K562 (cell line): Measurements from ENCODE around the gene GPX6. TPM values are rescaled to one million over a fixed set of nuclear protein-coding genes. Genes with fewer than 3 reads are reported as not detected.

Source experiments
- ATF3 ChIP-seq, 2 experiments: fragments of 450-650 bp in 1 of 2; sonication (generic) in 1 of 2; formaldehyde crosslinking in 1 of 2; IDR thresholded peaks in 1 of 2; conservative IDR thresholded peaks in 1 of 2; 2 replicates each; pipeline versions ENCODE4 v1.6.1 to v1.8.1; 2016 to 2023; ENCODE audit warnings: mild to moderate bottlenecking in 2 of 2, moderate library complexity in 2 of 2, inconsistent platforms in 1 of 2, missing genetic modification reagents in 1 of 2
- CEBPG ChIP-seq, 3 experiments: fragments of 200-800 bp in 1 of 3; sonication (Bioruptor generic) in 1 of 3; sonication (generic) in 1 of 3; formaldehyde crosslinking in 1 of 3; IDR thresholded peaks in 2 of 3; conservative IDR thresholded peaks in 1 of 3; 2 replicates each; pipeline versions ENCODE4 v1.6.1 to v1.8.0; 2016 to 2022; ENCODE audit warnings: missing compliant biosample characterization in 2 of 3, missing genetic modification characterization in 2 of 3, mild to moderate bottlenecking in 1 of 3, missing genetic modification reagents in 1 of 3
- CXXC5 ChIP-seq: fragments of 250-450 bp; sonication (Bioruptor Pico); IDR thresholded peaks from 2 replicates; pipeline ENCODE4 v1.8.0; 2022; ENCODE audit warnings: inconsistent platforms, mild to moderate bottlenecking, moderate library complexity
- GABPA ChIP-seq: fragments of 200-800 bp; sonication (Bioruptor generic); conservative IDR thresholded peaks from 2 replicates; pipeline ENCODE4 v1.6.1; 2016; ENCODE audit warnings: low read depth, missing genetic modification characterization, missing compliant biosample characterization
- HES1 ChIP-seq: fragments of 450-650 bp; IDR thresholded peaks from 2 replicates; pipeline ENCODE4 v1.6.1; 2016; ENCODE audit warnings: low read depth, mild to moderate bottlenecking, moderate library complexity
- MITF ChIP-seq: IDR thresholded peaks from 2 replicates; pipeline ENCODE4 v1.6.1; 2014; ENCODE audit warnings: antibody characterized with exemption
- MYC ChIP-seq, 2 experiments: fragments of 250-450 bp in 1 of 2; sonication (Bioruptor Pico) in 1 of 2; IDR thresholded peaks; 2 replicates each; pipeline versions ENCODE4 v1.5.1 to v1.6.1; 2012 to 2021; ENCODE audit warnings: low read depth in 2 of 2, borderline replicate concordance in 1 of 2, improper control_type of control experiment in 1 of 2, low read length in 1 of 2, mild to moderate bottlenecking in 1 of 2, moderate library complexity in 1 of 2
- RBM39 ChIP-seq: fragments of 200-400 bp; formaldehyde crosslinking; optimal IDR thresholded peaks from 2 replicates; pipeline ENCODE3; 2018; ENCODE audit warnings: low read depth, low read length
- RCOR1 ChIP-seq, 2 experiments: IDR thresholded peaks; 2 replicates each; pipeline ENCODE4 v1.6.1; 2012; ENCODE audit warnings: low read depth in 2 of 2, low read length in 2 of 2, borderline replicate concordance in 1 of 2, improper control_type of control experiment in 1 of 2
- RNF2 ChIP-seq: sonication (generic); IDR thresholded peaks from 2 replicates; pipeline ENCODE4 v1.6.1; 2016
- SRF ChIP-seq, 2 experiments: fragments of 250-450, 450-650 bp in 1 of 2; sonication (Bioruptor Pico) in 1 of 2; sonication (generic) in 1 of 2; formaldehyde crosslinking; IDR thresholded peaks; 2 replicates each; pipeline versions ENCODE4 v1.5.0 to v1.5.1; 2020 to 2022; ENCODE audit warnings: mild to moderate bottlenecking in 1 of 2, missing genetic modification reagents in 1 of 2
- TEAD4 ChIP-seq, 2 experiments: sonication (generic) in 1 of 2; formaldehyde crosslinking in 1 of 2; IDR thresholded peaks; 2 replicates each; pipeline versions ENCODE4 v1.6.1 to v1.8.0; 2012 to 2022; ENCODE audit warnings: borderline replicate concordance in 1 of 2, inconsistent platforms in 1 of 2, low read length in 1 of 2, mild to moderate bottlenecking in 1 of 2, missing genetic modification reagents in 1 of 2
- ZFP30 ChIP-seq: fragments of 250-450 bp; sonication (Bioruptor Pico); IDR thresholded peaks from 2 replicates; pipeline ENCODE4 v1.8.0; 2022; ENCODE audit warnings: moderate library complexity, mild to moderate bottlenecking, inconsistent platforms, borderline replicate concordance
- ZNF197 ChIP-seq: fragments of 200-800 bp; sonication (Bioruptor generic); IDR thresholded peaks from 2 replicates; pipeline ENCODE4 v1.6.1; 2016; ENCODE audit warnings: low read depth, missing genetic modification characterization, missing compliant biosample characterization
- polyA plus RNA-seq, 8 experiments: library from polyadenylated mRNA; depleted of rRNA in 4 of 8; stranded (reverse) in 5 of 8; unstranded in 3 of 8; fragments of >200 nt; fragmentation: Nextera tagmentation in 2 of 8; fragmentation: Illumina TruSeq in 1 of 8; extraction: Ambion mirVana in 2 of 8; extraction: Trizol in 1 of 8; gene quantifications; 2 replicates each; pipeline versions ENCODE4 v1.2.1 to v1.2.3, GENCODE V29; 2011 to 2014; ENCODE audit warnings: inconsistent platforms in 1 of 8, missing spikeins in 1 of 8
- total RNA-seq, 7 experiments: library from RNA; depleted of rRNA in 6 of 7; stranded (reverse); fragments of >200 nt in 6 of 7; fragmentation: Illumina TruSeq in 2 of 7; extraction: Trizol in 2 of 7; gene quantifications; 2 replicates each; pipeline versions ENCODE4 v1.2.1 to v1.2.3, GENCODE V29; 2011 to 2021; ENCODE audit warnings: low replicate concordance in 1 of 7
- TF ChIP-seq, protein P1 (sequence below): fragments of 250-450 bp; sonication (Bioruptor Pico); IDR thresholded peaks from 2 replicates; pipeline ENCODE4 v1.9.0; 2021; ENCODE audit warnings: mild to moderate bottlenecking, inconsistent platforms
- TF ChIP-seq, protein P2 (sequence below): fragments of 250-450 bp; sonication (Bioruptor Pico); IDR thresholded peaks from 2 replicates; pipeline ENCODE4 v1.8.0; 2021; ENCODE audit warnings: mild to moderate bottlenecking, moderate library complexity

The GPX6 gene
- total and polyA plus RNA-seq, 9 of the 15 experiments (the other 6 are each of a cell fraction or from before 2014, with no cell fraction given) = not detected

DNA sequence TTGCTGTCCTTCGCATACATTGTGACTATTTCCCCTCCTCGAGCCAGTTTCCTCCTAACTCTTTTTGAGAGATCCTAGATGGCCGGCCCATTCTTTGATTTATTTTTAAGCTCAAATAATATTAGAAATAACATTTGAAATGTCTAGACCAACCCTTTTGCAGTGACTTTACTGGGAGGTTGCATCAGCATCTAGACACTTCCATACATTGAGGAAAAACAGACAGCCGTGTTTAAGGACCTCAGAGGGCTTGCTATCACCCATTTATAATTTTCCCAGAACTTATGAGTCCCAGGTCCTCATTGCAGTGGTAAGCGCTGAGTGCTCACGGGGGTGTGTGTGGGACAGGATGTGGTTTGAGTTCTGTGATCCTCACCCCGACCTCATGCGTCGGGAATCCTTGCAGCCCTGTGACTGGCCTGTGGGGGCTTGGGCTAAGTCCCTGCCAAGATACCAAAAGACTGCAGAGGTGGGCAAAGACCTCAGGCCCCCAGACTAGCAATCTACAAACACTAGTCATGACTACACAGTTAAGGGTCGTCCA lies 10.0 kb upstream of the GPX6 start, which contains the start of gene GPX5 (continued):
- TF ChIP-seq RNF2 (0 out of 2 replicates have a peak, but pooled peaks have one; percentile 32), HES1 (peak; percentile 28; the same call in 1 of the 2 replicates), ZFP30 (CRISPR knock-in tag) (no peak), CEBPG (CRISPR knock-in tag; IDR thresholded peaks at IDR 0.05) (peak; percentile 43; the same call in 1 of the 2 replicates), CEBPG (tag; conservative IDR thresholded peaks at IDR 0.05 in 1 of 2, IDR thresholded peaks at IDR 0.05 in 1 of 2) (peak in 1 of 2 experiments; percentile 82; a peak in 2 of 4 replicates), ZNF197 (CRISPR knock-in tag) (no peak), RBM39 (no peak), MITF (0 out of 2 replicates have a peak, but pooled peaks have one; percentile 41), RCOR1 (IDR thresholded peaks at IDR 0.05; ENCODE audit: borderline replicate concordance in 1 of 2, low read depth in 2 of 2, low read length in 2 of 2) (0 out of 4 replicates have a peak, but pooled peaks of 1 of the 2 experiments have one; percentile 16), SRF (CRISPR knock-in tag; IDR thresholded peaks at IDR 0.05) (no peak), MYC (IDR thresholded peaks at IDR 0.05; ENCODE audit: low read depth, low read length) (peak; percentile 31; the same call in 1 of the 2 replicates), MYC (CRISPR knock-in tag; IDR thresholded peaks at IDR 0.05; ENCODE audit: borderline replicate concordance, low read depth) (no peak), TEAD4 (IDR thresholded peaks at IDR 0.05; ENCODE audit: low read length) (peak; percentile 55; the same call in 1 of the 2 replicates), TEAD4 (CRISPR knock-in tag; IDR thresholded peaks at IDR 0.05; ENCODE audit: borderline replicate concordance) (no peak), ATF3 (IDR thresholded peaks at IDR 0.05) (peak; percentile 77), ATF3 (CRISPR knock-in tag; conservative IDR thresholded peaks at IDR 0.05) (no peak), GABPA (tag) (peak; percentile 75), CXXC5 (CRISPR knock-in tag) (peak; percentile 21; the same call in 1 of the 2 replicates)
- TF ChIP-seq, protein P1, sequence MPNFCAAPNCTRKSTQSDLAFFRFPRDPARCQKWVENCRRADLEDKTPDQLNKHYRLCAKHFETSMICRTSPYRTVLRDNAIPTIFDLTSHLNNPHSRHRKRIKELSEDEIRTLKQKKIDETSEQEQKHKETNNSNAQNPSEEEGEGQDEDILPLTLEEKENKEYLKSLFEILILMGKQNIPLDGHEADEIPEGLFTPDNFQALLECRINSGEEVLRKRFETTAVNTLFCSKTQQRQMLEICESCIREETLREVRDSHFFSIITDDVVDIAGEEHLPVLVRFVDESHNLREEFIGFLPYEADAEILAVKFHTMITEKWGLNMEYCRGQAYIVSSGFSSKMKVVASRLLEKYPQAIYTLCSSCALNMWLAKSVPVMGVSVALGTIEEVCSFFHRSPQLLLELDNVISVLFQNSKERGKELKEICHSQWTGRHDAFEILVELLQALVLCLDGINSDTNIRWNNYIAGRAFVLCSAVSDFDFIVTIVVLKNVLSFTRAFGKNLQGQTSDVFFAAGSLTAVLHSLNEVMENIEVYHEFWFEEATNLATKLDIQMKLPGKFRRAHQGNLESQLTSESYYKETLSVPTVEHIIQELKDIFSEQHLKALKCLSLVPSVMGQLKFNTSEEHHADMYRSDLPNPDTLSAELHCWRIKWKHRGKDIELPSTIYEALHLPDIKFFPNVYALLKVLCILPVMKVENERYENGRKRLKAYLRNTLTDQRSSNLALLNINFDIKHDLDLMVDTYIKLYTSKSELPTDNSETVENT (CRISPR knock-in tag) = no peak
- TF ChIP-seq, protein P2, sequence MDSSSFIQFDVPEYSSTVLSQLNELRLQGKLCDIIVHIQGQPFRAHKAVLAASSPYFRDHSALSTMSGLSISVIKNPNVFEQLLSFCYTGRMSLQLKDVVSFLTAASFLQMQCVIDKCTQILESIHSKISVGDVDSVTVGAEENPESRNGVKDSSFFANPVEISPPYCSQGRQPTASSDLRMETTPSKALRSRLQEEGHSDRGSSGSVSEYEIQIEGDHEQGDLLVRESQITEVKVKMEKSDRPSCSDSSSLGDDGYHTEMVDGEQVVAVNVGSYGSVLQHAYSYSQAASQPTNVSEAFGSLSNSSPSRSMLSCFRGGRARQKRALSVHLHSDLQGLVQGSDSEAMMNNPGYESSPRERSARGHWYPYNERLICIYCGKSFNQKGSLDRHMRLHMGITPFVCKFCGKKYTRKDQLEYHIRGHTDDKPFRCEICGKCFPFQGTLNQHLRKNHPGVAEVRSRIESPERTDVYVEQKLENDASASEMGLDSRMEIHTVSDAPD (CRISPR knock-in tag) = no peak
